T47D (cell line): ENCODE results near the gene UFSP1.

Source experiments
- DNase-seq, 2 experiments: peaks; one replicate each; pipeline versions ENCODE4 v3.0.0 to v3.0.0-alpha.2; 2011 to 2012; ENCODE audit warnings: low read depth in 1 of 2, low spot score in 1 of 2
- JUND ChIP-seq: IDR thresholded peaks from 2 replicates; pipeline ENCODE4 v1.6.1; 2012; ENCODE audit warnings: low read depth
- in situ Hi-C: cut with HindIII; loops from 2 replicates; pipeline ENCODE4 v1.10.0; 2016; ENCODE audit warnings: low sequenced_read_pairs, low pct_unique_long_range_greater_than_20kb

Gene UFSP1

DNA sequence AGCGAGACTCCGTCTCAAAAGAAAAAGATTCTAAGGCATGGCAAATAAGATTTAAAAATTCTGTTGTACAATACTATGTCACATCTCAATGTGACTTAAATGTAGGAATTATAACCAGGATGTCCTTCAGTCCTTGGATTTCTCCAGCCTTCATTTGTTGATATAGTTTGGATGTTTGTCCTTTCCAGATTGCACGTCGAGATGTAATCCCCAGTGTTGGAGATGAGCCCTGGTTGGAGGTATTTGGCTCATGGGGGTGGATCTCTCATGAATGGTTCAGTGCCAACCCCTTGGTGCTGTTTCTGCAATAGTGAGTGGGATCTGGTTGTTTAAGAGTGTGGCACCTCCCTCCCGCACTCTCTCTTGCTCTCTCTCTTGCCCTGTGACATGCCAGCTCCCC lies 19.0 kb upstream of the UFSP1 start:
- DNase-seq = no peak
- in situ Hi-C loops = no loop called here
- no peak for TF ChIP-seq JUND

DNA sequence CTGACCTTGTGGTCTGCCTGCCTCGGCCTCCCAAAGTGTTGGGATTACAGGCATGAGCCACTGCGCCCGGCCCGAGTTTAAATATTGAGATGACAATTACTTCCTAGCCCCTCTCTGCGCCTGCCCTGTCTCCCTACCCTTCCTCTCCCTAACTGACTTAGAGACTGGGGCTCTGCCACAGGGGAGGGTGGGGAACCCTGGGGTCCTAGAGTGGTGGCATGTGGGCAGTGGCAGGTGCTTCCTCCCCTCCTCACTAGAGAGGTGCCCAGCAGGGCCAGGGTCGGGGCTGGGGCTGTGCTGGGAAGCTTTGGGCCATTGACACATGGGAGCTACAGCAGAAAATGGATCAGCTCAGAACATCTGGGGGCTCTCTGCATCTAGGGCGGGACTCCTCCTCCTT lies 13.1 kb upstream of the UFSP1 start:
- no peak for DNase-seq
- TF ChIP-seq JUND = no peak
- in situ Hi-C loops = no loop called here

DNA sequence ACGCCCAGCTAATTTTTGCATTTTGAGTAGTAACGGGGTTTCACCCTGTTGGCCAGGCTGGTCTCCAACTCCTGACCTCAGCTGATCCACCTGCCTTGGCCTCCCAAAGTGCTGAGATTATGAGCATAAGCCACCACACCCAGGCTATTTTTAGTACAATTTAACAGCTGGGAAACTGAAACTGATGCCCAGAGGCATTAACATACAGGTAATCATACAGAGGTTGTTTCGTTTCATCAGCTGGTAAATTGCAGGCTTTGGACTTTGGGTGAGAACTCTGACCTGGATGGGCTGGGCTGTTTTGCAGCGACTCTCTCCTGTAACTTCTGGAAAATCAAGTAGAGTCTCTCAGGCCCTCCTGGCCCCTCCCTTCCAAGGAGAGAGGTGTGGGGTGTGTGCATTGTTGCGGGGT lies 12.4 kb upstream of the UFSP1 start:
- TF ChIP-seq JUND = no peak
- DNase-seq = no peak
- in situ Hi-C loops = no loop called here

DNA sequence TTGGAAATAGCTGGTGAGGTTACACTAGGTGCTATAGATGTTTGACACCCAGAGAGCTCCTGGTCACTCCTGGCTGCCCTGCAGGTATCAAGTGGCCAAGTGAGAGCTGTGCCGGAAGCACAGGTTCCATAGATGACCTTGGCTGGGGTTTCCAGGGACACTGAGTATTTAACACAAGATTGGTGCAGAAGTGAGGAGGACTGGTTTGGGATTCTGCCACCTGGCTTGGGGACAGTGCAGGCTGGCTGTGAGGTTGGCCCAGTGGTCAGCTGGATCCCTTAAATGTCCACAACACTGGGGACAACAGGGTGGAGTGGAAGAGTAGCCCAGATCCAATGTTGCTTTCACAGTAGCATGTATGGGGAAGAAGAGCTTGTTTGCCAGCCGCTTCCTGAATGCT lies 11.5 kb upstream of the UFSP1 start:
- no peak for TF ChIP-seq JUND
- in situ Hi-C loops = no loop called here
- DNase-seq = no peak

DNA sequence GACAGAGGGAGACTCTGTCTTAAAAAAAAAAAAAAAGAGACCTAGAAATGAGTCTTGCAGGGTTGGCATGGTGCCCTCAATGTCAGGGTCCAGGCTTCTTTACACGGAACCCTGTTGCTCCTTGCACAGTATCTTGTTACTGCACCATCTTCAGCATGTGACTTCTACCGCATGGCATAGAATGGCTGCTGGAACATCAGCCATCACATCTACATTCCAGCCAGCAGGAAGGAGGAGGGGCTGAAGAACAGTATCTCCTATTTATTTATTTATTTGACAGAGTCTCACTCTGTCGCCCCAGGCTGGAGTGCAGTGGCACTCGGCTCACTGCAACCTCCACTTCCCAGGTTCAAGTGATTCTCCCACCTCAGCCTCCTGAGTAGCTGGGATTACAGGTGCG lies 9.9 kb upstream of the UFSP1 start:
- in situ Hi-C loops = no loop called here
- TF ChIP-seq JUND = no peak
- DNase-seq = no peak

DNA sequence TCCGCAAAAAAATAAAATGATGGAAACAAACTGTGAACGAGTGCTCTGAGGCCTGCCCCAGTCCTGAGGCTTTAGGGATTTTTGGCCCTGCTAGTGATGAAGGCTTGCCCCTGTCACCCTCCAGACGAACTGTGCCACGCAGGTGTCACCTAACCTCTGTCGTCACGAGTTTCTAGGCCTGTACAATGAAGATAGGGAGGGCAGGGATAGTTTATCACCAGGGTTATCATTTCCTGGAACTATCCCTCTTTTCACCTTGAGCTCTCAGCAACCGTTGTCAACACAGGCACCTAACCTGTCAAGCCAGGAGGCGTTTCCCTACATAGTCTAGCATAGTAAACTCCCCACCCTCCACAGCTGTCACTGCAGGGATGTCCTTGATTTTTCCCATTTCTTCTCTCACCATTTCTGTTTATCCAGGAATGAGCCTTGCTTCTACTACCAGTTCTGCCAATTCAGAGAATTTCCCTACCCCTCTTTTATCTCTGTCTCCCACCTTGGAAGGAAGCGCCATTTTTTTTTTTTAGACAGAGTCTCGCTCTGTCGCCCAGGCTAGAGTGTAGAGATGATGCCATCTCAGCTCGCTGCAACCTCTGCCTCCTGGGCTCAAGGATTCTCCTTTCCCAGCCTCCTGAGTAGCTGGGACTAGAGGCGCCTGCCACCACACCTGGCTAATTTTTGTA lies 8.4 kb upstream of the UFSP1 start:
- in situ Hi-C loops = no loop called here
- TF ChIP-seq JUND = no peak

DNA sequence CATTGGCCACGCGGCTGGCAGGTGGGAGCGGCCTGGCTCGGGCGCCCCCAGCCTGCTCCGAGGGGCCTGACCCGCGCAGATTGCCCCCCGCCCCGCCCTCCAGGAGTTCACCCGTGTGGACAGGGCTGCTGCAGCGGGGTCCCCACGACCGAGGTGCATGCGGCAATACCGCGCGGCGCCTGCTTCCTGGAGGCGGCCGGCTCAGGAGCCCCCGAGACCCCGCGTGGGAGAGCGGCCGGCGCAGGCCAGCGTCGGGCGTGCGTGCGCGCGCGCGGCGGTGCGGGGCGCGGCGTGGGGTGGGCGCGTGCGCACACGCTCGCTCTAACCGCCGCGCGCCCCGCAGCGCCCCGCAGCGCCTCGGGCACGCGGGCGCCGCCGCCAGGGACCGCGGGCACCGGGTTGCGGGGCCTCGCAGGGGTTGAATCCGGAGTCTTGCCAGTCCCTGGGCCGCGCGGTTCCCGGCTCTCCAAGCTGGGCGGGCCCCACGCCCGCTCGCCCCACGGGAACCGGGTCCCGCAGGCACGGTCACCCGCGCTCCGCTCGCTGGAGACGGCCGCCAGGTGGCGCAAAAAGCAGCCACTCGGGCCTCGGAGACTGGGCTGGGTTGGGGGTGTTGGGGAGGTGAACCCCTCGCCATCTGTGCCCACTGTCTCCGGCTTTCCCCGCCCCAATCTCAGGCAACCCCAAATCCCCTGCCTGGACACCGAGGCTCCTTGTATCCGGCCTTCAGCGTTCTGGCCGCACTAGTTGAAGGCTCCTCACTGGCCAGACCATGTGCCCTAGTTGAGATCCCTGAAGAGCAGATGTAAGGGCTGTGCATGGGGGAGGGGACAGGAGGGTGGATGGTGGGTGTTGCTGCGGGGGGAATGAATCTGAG lies 7.5 kb upstream of the UFSP1 start:
- in situ Hi-C loops = no loop called here
- no peak for TF ChIP-seq JUND
- DNase-seq = peak in 1 of 2 experiments; percentile 46

More for the DNA sequence above, 8.4 kb upstream of the UFSP1 start:
- DNase-seq = no peak

DNA sequence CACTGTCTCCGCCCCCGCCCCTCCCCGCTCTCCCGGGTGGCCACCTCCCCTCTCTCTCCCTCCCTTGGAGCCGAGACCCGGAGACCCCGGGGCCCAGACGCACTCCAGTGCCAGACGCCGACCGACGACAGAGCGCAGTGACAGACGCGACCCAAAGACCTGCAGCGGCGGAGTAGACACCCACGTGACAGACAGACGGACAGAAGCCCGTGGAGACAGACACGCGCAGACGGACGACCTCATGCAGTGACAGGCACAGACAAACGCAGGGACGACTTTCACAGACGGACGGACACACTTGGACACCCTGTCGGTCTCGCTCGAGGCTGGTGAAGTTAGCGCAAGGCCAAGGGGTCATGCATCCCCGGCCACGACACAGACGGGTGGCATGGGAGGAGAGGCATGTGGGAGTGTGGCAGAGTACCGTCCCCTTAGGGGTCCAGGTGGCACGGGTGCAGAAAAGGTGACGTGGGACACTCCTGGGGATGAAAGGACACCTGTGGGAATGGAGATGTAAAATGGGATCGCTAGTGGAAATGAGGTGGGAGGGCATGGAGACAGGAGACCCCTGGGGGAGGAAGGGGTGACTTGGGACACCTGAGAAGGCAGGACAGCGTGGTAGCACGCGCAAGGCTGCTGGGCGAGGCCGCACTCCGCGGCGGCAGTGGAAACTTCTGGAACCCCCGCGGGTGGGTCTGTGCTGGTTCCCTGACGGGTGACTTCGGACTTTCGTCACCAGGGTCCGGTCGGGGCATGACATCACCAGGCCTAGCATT lies 6.6 kb upstream of the UFSP1 start:
- no peak for DNase-seq
- in situ Hi-C loops = no loop called here
- no peak for TF ChIP-seq JUND

DNA sequence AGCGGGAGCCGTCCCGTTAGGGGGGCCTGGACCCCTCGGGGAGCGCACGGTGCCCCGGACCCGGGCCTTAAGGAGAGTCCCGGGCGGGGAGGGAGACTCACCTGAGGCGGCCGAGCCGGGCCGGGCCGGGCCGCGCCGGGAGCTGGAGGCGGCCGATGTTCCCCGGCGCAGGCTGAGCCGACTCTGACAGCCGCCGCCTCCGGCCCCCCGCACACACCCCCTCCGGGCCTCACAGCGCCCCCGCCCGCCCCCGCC lies 6.1 kb upstream of the UFSP1 start, which contains the start of gene ACHE:
Gene ACHE, minus strand, starts transcription at position 188 of the 255 bp plus-strand sequence. CDS start 1,656 bp downstream, outside the sequence.
- TF ChIP-seq JUND = no peak
- in situ Hi-C loops = no loop called here
- no peak for DNase-seq

DNA sequence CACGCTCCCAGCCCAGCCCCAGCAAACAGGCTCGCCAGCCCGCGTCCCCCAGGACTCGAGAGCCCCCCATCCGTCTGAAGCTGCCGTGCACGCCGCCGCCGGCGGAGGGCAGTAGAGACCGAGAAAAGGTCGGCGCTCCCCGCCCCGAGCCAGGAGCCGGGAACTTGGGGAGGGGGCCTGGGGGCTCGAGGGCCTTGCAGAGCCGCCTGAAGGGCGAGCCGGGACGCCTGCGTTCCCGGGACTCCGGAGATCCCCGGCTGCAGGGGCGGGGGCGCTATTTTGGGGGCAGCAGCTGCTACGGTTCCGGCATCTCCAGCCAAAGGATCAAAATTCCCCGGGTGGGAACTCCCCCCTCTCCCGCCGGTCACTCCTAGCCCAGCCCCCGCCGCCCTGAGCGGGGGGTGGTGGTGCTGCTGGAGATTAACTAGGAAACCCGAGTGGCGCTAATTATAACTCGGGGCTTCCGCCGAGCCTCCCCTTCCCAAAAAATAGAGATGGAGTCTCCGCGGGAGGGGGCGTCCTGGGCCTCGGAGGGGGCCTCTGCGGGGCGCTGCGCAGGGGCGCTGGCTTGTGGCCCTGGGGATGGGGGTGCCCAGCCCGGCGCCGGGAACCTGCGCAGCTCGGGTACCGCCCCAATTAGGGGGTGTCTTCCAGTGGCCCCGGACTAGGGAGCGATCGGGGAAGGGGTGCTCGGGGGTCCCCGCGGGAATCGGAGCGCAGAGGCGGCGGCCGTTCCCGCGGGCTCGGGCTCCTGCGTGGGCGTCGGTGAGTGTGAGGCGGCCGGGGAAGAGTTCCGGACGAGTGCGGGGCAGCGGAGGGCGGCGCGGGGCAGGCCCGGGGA lies 5.6 kb upstream of the UFSP1 start:
- no peak for TF ChIP-seq JUND
- DNase-seq = no peak
- in situ Hi-C loops = no loop called here

DNA sequence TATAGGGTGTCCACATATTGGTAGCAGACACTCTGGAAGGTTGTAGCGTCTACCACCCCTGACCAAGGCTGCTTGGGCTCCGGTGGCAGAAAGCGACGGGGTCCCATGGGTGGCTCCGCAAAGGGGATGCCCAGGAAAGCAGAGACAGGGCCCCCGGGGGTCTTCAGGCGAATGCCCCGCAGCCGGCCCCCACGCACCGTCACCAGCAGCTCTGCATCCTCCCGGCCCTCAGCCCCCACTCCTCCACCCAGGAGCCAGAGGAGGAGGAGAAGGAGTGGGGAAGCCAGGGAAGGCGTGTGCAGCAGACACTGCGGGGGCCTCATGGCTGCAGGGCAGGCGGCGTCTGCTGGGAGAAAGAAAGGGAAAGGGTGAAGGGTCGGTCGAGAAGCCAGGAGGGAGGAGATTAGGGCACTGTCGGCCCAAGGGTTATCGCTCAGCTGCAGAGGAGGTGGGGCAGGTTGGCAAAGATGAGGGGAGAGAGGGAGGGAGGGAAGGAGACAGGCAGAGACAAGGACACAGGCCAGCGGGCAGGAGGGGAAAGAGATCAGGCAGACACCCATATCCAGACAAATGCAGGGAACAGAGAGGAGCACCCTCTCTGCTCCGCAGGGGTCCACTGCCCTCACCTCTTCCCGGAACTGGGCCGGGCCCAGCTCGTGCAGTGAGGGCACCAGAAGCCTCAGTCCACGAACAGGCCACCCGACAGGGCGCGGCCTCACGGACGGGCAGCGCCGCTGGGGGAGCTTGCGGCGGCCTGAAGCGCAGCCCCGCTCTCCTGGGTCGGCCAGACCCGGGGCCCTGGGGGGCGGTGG lies 4.6 kb upstream of the UFSP1 start:
- in situ Hi-C loops = no loop called here
- TF ChIP-seq JUND = no peak
- DNase-seq = no peak
